Psoas muscle (tissue), 8 donors: ENCODE data around the gene PIGN. TPM values are rescaled to one million over a fixed set of nuclear protein-coding genes. Genes with fewer than 3 reads are reported as not detected.

Source experiments
- ATAC-seq, 4 donors: fragments of 200-7000 bp; cut with Tn5 transposase; one replicate each; pipeline ENCODE4 v1.9.1; 2020; ENCODE audit warnings: moderate library complexity in 3 of 4, mild to moderate bottlenecking in 2 of 4
- DNase-seq, 2 donors: peaks; one replicate each; pipeline ENCODE4 v3.0.0-alpha.2; 2020
- H3K27ac ChIP-seq: fragments of 200-600 bp; one replicate; pipeline ENCODE4 v1.8.0; 2022
- H3K27me3 ChIP-seq, 3 donors: fragments of 200-600 bp in 1 of 3; one replicate each; pipeline versions ENCODE4 v1.6.1 to v1.8.0; 2013 to 2022; ENCODE audit warnings: low read length in 2 of 3, mild to moderate bottlenecking in 2 of 3, moderate library complexity in 1 of 3; ENCODE audit not compliant: insufficient read depth in 3 of 3
- H3K36me3 ChIP-seq, 2 donors: fragments of 200-600 bp in 1 of 2; one replicate each; pipeline versions ENCODE4 v1.6.1 to v1.8.0; 2013 to 2022; ENCODE audit warnings: low read depth in 1 of 2, mild to moderate bottlenecking in 1 of 2, moderate library complexity in 1 of 2; ENCODE audit not compliant: insufficient read depth in 1 of 2
- H3K4me1 ChIP-seq: fragments of 200-600 bp; one replicate; pipeline ENCODE4 v1.8.0; 2022
- H3K4me3 ChIP-seq: fragments of 200-600 bp; one replicate; pipeline ENCODE4 v1.8.0; 2022; ENCODE audit warnings: mild to moderate bottlenecking
- H3K9me3 ChIP-seq: fragments of 200-600 bp; one replicate; pipeline ENCODE4 v1.8.0; 2022
- WGBS, 3 donors: extraction: QIAGEN DNeasy Blood & Tissue Kit; methylation state at CpG; one replicate each; pipeline versions ENCODE4 v1.1.6 to v1.1.7; 2013; 5-methylcytosine and 5-hydroxymethylcytosine counted together
- intact Hi-C, 2 donors: fragments of 100-400 bp; cut with DNase I; formaldehyde crosslinking; loops; one replicate each; pipeline versions ENCODE4 v1.11.0 to v1.14.2; 2022
- polyA plus RNA-seq, 3 donors: library from polyadenylated mRNA; stranded (reverse); fragments of 200-250 nt; gene quantifications; one replicate each; pipeline ENCODE4 v1.2.3, GENCODE V29; 2013
- total RNA-seq, 4 donors: library from RNA; stranded (reverse); fragmentation: NEBNext Ultra II Directional in 2 of 4; extraction: Animal tissue kit (Norgen Biotek cat#: 25700) in 2 of 4; gene quantifications; one replicate each; pipeline versions ENCODE4 v1.2.1 to v1.2.4, GENCODE V29; 2021 to 2023
- TF ChIP-seq, protein P1 (sequence below): fragments of 200-600 bp; IDR thresholded peaks from one replicate; pipeline ENCODE4 v1.8.0; 2022; ENCODE audit warnings: antibody characterized with exemption
- donor health status: healthy with polysubstance abuse.
- donor health status: DM: no; HTN: no; CAD: no; lungs with moderate emphysema.
- donor health status: Bipolar disorder and iron deficiency.
- donor health status: healthy.
- donor health status: DM: yes; HTN: yes; CAD: no.
- donor health status: DM: no; HTN: no; CAD: no.
- donor health status: DM: no; HTN: no; CAD: no.
- donor health status: DM: yes; HTN: yes; CAD: no.

Gene PIGN
- total and polyA plus RNA-seq, 7 donors, result 3.2 to 18.0 (median 9.5) TPM

DNA sequence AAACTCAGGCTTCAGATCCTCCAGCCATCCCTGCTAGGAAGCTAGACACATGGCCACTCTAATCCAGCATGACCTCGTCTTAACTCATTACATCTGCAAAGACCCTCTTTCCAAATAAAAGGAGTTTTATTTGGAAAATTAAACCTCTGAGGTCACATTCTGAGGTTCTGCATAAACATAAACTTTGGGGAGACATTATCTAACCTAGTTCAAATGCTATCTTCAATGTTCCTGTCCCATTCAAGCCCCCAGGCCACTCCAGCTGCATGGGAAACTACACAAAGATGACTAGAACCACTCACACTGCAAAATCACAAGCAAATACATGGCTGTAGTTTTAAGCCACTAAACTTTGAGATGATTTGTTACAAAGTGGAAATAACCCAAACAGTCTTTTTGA, 195.0 kb downstream of the PIGN start:
- TF ChIP-seq, protein P1, sequence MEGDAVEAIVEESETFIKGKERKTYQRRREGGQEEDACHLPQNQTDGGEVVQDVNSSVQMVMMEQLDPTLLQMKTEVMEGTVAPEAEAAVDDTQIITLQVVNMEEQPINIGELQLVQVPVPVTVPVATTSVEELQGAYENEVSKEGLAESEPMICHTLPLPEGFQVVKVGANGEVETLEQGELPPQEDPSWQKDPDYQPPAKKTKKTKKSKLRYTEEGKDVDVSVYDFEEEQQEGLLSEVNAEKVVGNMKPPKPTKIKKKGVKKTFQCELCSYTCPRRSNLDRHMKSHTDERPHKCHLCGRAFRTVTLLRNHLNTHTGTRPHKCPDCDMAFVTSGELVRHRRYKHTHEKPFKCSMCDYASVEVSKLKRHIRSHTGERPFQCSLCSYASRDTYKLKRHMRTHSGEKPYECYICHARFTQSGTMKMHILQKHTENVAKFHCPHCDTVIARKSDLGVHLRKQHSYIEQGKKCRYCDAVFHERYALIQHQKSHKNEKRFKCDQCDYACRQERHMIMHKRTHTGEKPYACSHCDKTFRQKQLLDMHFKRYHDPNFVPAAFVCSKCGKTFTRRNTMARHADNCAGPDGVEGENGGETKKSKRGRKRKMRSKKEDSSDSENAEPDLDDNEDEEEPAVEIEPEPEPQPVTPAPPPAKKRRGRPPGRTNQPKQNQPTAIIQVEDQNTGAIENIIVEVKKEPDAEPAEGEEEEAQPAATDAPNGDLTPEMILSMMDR, result no peak
- H3K36me3 ChIP-seq, result no peaks in the 10 kb centered on the region
- H3K4me3 ChIP-seq, result no peak overlapping the region
- intact Hi-C loops, result no loop called here
- no peak for DNase-seq
- no peak overlapping the region for H3K27ac ChIP-seq
- H3K4me1 ChIP-seq, result no peaks in the 10 kb centered on the region
- 70 to 97% (median 93%) methylated on average over 1 of the region's 1 CpG for WGBS, 3 donors
- no peak for ATAC-seq
- no peaks in the 10 kb centered on the region for H3K9me3 ChIP-seq
- H3K27me3 ChIP-seq, result no peaks in the 10 kb centered on the region

DNA sequence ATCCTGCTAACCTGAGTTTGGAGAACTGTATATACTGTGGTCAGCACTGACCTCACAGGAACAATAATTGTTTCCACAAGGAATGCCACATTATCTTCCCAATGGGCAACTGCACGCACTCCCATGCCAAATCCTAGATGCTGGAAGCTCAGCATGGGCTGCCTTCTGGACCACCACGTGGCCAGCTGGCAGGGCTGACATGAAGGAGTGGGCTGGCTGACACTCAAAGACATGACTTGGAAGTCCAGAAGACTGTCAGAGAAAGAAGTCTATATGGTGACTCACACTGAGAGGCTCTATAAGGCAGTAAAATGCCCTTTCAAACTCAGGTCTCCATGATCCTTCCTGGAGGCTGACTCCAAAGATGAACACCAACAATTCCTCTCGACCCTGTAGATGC, 195.7 kb downstream of the PIGN start:
- Histone ChIP-seq H3K27me3 (no peaks in the 10 kb centered on the region), H3K4me3 (no peak overlapping the region), H3K27ac (no peak overlapping the region), H3K36me3 (no peaks in the 10 kb centered on the region), H3K9me3 (no peaks in the 10 kb centered on the region), H3K4me1 (no peaks in the 10 kb centered on the region)
- intact Hi-C loops, result no loop called here
- 53 to 74% (median 58%) methylated on average over 3 of the region's 3 CpGs for WGBS, 3 donors
- TF ChIP-seq, protein P1, result no peak
- ATAC-seq (no peak), DNase-seq (no peak)

Other genes with a start within 250 kb of the PIGN start
- 10 to 100 TPM in 2 of 4 donors, 1 to 10 TPM in 2; 7.8 to 13.4 (median 10.9) TPM for gene RELCH, start 199 bp upstream of the PIGN start, total RNA-seq
- gene RELCH, start 199 bp upstream of the PIGN start, polyA plus RNA-seq, result 10 to 100 TPM in 1 of 3 donors, 1 to 10 TPM in 2; 3.5 to 13.0 (median 4.4) TPM
- gene TNFRSF11A, start 138.3 kb upstream of the PIGN start, total RNA-seq, result 1 to 10 TPM in 2 of 4 donors, under 1 TPM in 2; 0.60 to 1.3 (median 1.0) TPM
- under 1 TPM; 0.12 to 0.23 (median 0.15) TPM for gene TNFRSF11A, start 138.3 kb upstream of the PIGN start, polyA plus RNA-seq